SK-N-SH treated with all-trans-retinoic acid at 6 μM for 48 hours (cell line): Measurements from ENCODE around the gene HNRNPC.

Source experiments
- ATAC-seq: fragments of 200-7000 bp; cut with Tn5 transposase; 3 replicates; pipeline ENCODE4 v1.9.1; 2020; ENCODE audit warnings: mild to moderate bottlenecking, moderate library complexity
- BACH2 ChIP-seq: fragments of 250-450 bp; sonication (Bioruptor Pico); IDR thresholded peaks from 2 replicates; pipeline ENCODE4 v1.9.0; 2021; ENCODE audit warnings: mild to moderate bottlenecking, borderline replicate concordance
- CREB5 ChIP-seq: fragments of 250-450 bp; sonication (Bioruptor Pico); IDR thresholded peaks from 2 replicates; pipeline ENCODE4 v1.5.1; 2020; ENCODE audit warnings: low read depth, mild to moderate bottlenecking, moderate library complexity
- CSDC2 ChIP-seq: fragments of 250-450 bp; sonication (Bioruptor Pico); IDR thresholded peaks from 2 replicates; pipeline ENCODE4 v1.5.0; 2020; ENCODE audit warnings: mild to moderate bottlenecking, moderate library complexity
- CSRNP3 ChIP-seq: fragments of 250-450 bp; sonication (Bioruptor Pico); IDR thresholded peaks from 2 replicates; pipeline ENCODE4 v1.5.1; 2021; ENCODE audit warnings: mild to moderate bottlenecking, moderate library complexity
- ESRRG ChIP-seq: fragments of 250-450 bp; sonication (Bioruptor Pico); IDR thresholded peaks from 2 replicates; pipeline ENCODE4 v1.6.1; 2021; ENCODE audit warnings: mild to moderate bottlenecking
- GLIS3 ChIP-seq: fragments of 250-450 bp; sonication (Bioruptor Pico); IDR thresholded peaks from 2 replicates; pipeline ENCODE4 v1.5.0; 2020; ENCODE audit warnings: mild to moderate bottlenecking, moderate library complexity
- ISL1 ChIP-seq: fragments of 250-450 bp; sonication (Bioruptor Pico); IDR thresholded peaks from 2 replicates; pipeline ENCODE4 v2.1.2; 2022; ENCODE audit warnings: mild to moderate bottlenecking, moderate library complexity
- OSR1 ChIP-seq: fragments of 250-450 bp; sonication (Bioruptor Pico); IDR thresholded peaks from 2 replicates; pipeline ENCODE4 v1.8.0; 2022; ENCODE audit warnings: moderate library complexity, mild to moderate bottlenecking, inconsistent platforms
- PATZ1 ChIP-seq: fragments of 250-450 bp; sonication (Bioruptor Pico); IDR thresholded peaks from 2 replicates; pipeline ENCODE4 v1.8.0; 2020; ENCODE audit warnings: mild to moderate bottlenecking, moderate library complexity, borderline replicate concordance
- POU6F1 ChIP-seq: fragments of 250-450 bp; sonication (Bioruptor Pico); IDR thresholded peaks from 2 replicates; pipeline ENCODE4 v1.8.0; 2021; ENCODE audit warnings: low read depth, mild to moderate bottlenecking, moderate library complexity, borderline replicate concordance
- PPARA ChIP-seq: fragments of 250-450 bp; sonication (Bioruptor Pico); IDR thresholded peaks from 2 replicates; pipeline ENCODE4 v1.5.0; 2020; ENCODE audit warnings: mild to moderate bottlenecking, borderline replicate concordance
- RARB ChIP-seq: fragments of 250-450 bp; sonication (Bioruptor Pico); IDR thresholded peaks from 2 replicates; pipeline ENCODE4 v1.8.0; 2021; ENCODE audit warnings: mild to moderate bottlenecking, moderate library complexity
- SNAI2 ChIP-seq: fragments of 250-450 bp; sonication (Bioruptor Pico); IDR thresholded peaks from 2 replicates; pipeline ENCODE4 v1.5.0; 2020; ENCODE audit warnings: mild to moderate bottlenecking, moderate library complexity
- TCF4 ChIP-seq: fragments of 250-450 bp; sonication (Bioruptor Pico); IDR thresholded peaks from 2 replicates; pipeline ENCODE4 v1.8.0; 2021; ENCODE audit warnings: mild to moderate bottlenecking, moderate library complexity, borderline replicate concordance
- TOX ChIP-seq: fragments of 250-450 bp; sonication (Bioruptor Pico); IDR thresholded peaks from 2 replicates; pipeline ENCODE4 v1.8.0; 2021; ENCODE audit warnings: mild to moderate bottlenecking, moderate library complexity, borderline replicate concordance
- TSHZ2 ChIP-seq: fragments of 250-450 bp; sonication (Bioruptor Pico); IDR thresholded peaks from 2 replicates; pipeline ENCODE4 v1.5.0; 2020; ENCODE audit warnings: mild to moderate bottlenecking, moderate library complexity
- ZC3H10 ChIP-seq: fragments of 250-450 bp; sonication (Bioruptor Pico); IDR thresholded peaks from 2 replicates; pipeline ENCODE4 v1.5.1; 2021; ENCODE audit warnings: mild to moderate bottlenecking, moderate library complexity
- ZFP30 ChIP-seq: fragments of 450-650 bp; formaldehyde crosslinking; IDR thresholded peaks from 2 replicates; pipeline ENCODE4 v1.5.0; 2022; ENCODE audit warnings: mild to moderate bottlenecking, moderate library complexity
- ZNF70 ChIP-seq: fragments of 450-650 bp; formaldehyde crosslinking; IDR thresholded peaks from 2 replicates; pipeline ENCODE4 v1.5.0; 2020; ENCODE audit warnings: mild to moderate bottlenecking, moderate library complexity
- ZNF8 ChIP-seq: fragments of 450-650 bp; formaldehyde crosslinking; IDR thresholded peaks from 2 replicates; pipeline ENCODE4 v1.5.0; 2020; ENCODE audit warnings: mild to moderate bottlenecking, moderate library complexity

The HNRNPC gene

GRCh38 chr14:21182166-21182565 is 87.1 kb downstream of the HNRNPC start:
- no peak for ATAC-seq

GRCh38 chr14:21171128-21171527 is 98.1 kb downstream of the HNRNPC start:
- no peak for ATAC-seq
- no peak for TF ChIP-seq RARB (CRISPR knock-in tag)
- no peak for TF ChIP-seq PATZ1 (CRISPR knock-in tag)
- TF ChIP-seq OSR1 (CRISPR knock-in tag): no peak
- TF ChIP-seq TCF4: no peak
- no peak for TF ChIP-seq CSDC2 (CRISPR knock-in tag)
- no peak for TF ChIP-seq POU6F1
- TF ChIP-seq ZNF70 (CRISPR knock-in tag): no peak
- TF ChIP-seq TOX: no peak

More at GRCh38 chr14:21182166-21182565, 87.1 kb downstream of the HNRNPC start:
- no peak for TF ChIP-seq CSDC2 (CRISPR knock-in tag)
- TF ChIP-seq ZC3H10 (CRISPR knock-in tag): no peak
- no peak for TF ChIP-seq GLIS3 (CRISPR knock-in tag)
- TF ChIP-seq TSHZ2: no peak
- no peak for TF ChIP-seq CREB5 (CRISPR knock-in tag)
- no peak for TF ChIP-seq POU6F1
- no peak for TF ChIP-seq ZNF8 (CRISPR knock-in tag)
- no peak for TF ChIP-seq TOX
- no peak for TF ChIP-seq PPARA (CRISPR knock-in tag)
- TF ChIP-seq BACH2 (CRISPR knock-in tag): no peak
- TF ChIP-seq ESRRG: no peak
- TF ChIP-seq CSRNP3 (CRISPR knock-in tag): no peak
- no peak for TF ChIP-seq ISL1 (CRISPR knock-in tag)
- TF ChIP-seq TCF4: no peak
- TF ChIP-seq RARB (CRISPR knock-in tag): no peak
- no peak for TF ChIP-seq SNAI2 (CRISPR knock-in tag)
- no peak for TF ChIP-seq PATZ1 (CRISPR knock-in tag)
- TF ChIP-seq OSR1 (CRISPR knock-in tag): no peak
- TF ChIP-seq ZFP30: no peak
